Uterus (tissue), 4 donors: ENCODE measurements around the gene CSNK1E. TPM values are rescaled to one million over a fixed set of nuclear protein-coding genes. Genes with fewer than 3 reads are reported as not detected.

Experiments used
- DNase-seq, 2 donors: peaks; one replicate each; pipeline ENCODE4 v3.0.0-alpha.2; 2019 to 2020
- H3K27ac ChIP-seq, 2 donors: fragments of 200-600 bp; sonication (generic); 1 replicate in 1 of 2; 2 replicates in 1 of 2; pipeline ENCODE4 v1.5.1; 2016 to 2018
- H3K27me3 ChIP-seq, 2 donors: fragments of 200-600 bp; sonication (generic); one replicate each; pipeline ENCODE4 v1.5.1; 2018 to 2019; ENCODE audit warnings: control low read depth in 1 of 2
- H3K36me3 ChIP-seq, 2 donors: fragments of 200-600 bp; sonication (generic); one replicate each; pipeline ENCODE4 v1.5.1; 2019; ENCODE audit warnings: control low read depth in 1 of 2
- H3K4me1 ChIP-seq, 2 donors: fragments of 200-600 bp; sonication (generic); one replicate each; pipeline ENCODE4 v1.5.1; 2018 to 2019; ENCODE audit warnings: control low read depth in 1 of 2
- H3K4me3 ChIP-seq, 2 donors: fragments of 200-600 bp; sonication (generic); 1 replicate in 1 of 2; 2 replicates in 1 of 2; pipeline ENCODE4 v1.5.1; 2018 to 2019; ENCODE audit warnings: mild to moderate bottlenecking in 1 of 2
- H3K9me3 ChIP-seq, 2 donors: fragments of 200-600 bp; sonication (generic); one replicate each; pipeline ENCODE4 v1.5.1; 2019; ENCODE audit warnings: control low read depth in 1 of 2
- POLR2A ChIP-seq, 2 donors: fragments of 450-650 bp; IDR thresholded peaks; one replicate each; pipeline ENCODE4 v1.6.1; 2016; ENCODE audit warnings: antibody characterized with exemption in 2 of 2, mild to moderate bottlenecking in 1 of 2, moderate library complexity in 1 of 2
- intact Hi-C: fragments of 100-400 bp; cut with DNase I; formaldehyde crosslinking; loops from one replicate; pipeline ENCODE4 v1.15.1; 2023; ENCODE audit warnings: low total_unique reads
- total RNA-seq, 4 donors: library from RNA; depleted of rRNA in 3 of 4; stranded (reverse); fragments of >200 nt in 3 of 4; gene quantifications; one replicate each; pipeline versions ENCODE4 v1.1.0 to v1.2.4, GENCODE V29; 2014 to 2023
- TF ChIP-seq, protein P1 (sequence below), 4 experiments: fragments of 200-600 bp in 2 of 4; fragments of 450-650 bp in 2 of 4; sonication (generic) in 2 of 4; IDR thresholded peaks; one replicate each; pipeline ENCODE4 v1.5.1; 2016 to 2019; ENCODE audit warnings: antibody characterized with exemption in 4 of 4, mild to moderate bottlenecking in 2 of 4, moderate library complexity in 1 of 4
- donor health status: DM: yes; HTN: yes; CAD: no.

CSNK1E gene
- total RNA-seq, 4 donors from 2014 or later, result 22.1 to 171 (median 100) TPM

DNA sequence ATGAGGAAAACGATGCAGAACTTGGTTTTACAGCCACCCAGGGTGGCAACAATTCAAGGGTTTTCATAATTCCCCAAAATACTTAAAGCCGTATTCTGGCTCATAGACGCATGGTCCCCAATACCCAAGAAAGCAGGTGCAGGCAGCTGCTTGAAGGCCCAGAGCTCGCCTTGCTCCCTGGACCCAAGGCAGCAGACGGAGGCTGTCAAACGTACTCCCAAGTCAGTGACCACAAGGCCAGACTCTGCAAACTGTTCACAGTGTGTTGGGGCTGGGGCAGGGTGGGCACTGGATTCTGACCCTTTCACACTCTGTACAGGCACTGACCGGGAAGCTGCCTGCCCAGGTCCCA, 65.9 kb downstream of the CSNK1E start:
- Histone ChIP-seq H3K9me3 (no peaks in the 10 kb centered on the region), H3K27ac (no peak overlapping the region), H3K27me3 (no peaks in the 10 kb centered on the region), H3K4me3 (no peak overlapping the region), H3K4me1 (no peaks in the 10 kb centered on the region), H3K36me3 (no peaks in the 10 kb centered on the region)
- TF ChIP-seq, protein P1, sequence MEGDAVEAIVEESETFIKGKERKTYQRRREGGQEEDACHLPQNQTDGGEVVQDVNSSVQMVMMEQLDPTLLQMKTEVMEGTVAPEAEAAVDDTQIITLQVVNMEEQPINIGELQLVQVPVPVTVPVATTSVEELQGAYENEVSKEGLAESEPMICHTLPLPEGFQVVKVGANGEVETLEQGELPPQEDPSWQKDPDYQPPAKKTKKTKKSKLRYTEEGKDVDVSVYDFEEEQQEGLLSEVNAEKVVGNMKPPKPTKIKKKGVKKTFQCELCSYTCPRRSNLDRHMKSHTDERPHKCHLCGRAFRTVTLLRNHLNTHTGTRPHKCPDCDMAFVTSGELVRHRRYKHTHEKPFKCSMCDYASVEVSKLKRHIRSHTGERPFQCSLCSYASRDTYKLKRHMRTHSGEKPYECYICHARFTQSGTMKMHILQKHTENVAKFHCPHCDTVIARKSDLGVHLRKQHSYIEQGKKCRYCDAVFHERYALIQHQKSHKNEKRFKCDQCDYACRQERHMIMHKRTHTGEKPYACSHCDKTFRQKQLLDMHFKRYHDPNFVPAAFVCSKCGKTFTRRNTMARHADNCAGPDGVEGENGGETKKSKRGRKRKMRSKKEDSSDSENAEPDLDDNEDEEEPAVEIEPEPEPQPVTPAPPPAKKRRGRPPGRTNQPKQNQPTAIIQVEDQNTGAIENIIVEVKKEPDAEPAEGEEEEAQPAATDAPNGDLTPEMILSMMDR (IDR thresholded peaks at IDR 0.05), result no peak
- TF ChIP-seq POLR2A (IDR thresholded peaks at IDR 0.05), result no peak
- intact Hi-C loops, result no loop called here
- DNase-seq, result no peak

DNA sequence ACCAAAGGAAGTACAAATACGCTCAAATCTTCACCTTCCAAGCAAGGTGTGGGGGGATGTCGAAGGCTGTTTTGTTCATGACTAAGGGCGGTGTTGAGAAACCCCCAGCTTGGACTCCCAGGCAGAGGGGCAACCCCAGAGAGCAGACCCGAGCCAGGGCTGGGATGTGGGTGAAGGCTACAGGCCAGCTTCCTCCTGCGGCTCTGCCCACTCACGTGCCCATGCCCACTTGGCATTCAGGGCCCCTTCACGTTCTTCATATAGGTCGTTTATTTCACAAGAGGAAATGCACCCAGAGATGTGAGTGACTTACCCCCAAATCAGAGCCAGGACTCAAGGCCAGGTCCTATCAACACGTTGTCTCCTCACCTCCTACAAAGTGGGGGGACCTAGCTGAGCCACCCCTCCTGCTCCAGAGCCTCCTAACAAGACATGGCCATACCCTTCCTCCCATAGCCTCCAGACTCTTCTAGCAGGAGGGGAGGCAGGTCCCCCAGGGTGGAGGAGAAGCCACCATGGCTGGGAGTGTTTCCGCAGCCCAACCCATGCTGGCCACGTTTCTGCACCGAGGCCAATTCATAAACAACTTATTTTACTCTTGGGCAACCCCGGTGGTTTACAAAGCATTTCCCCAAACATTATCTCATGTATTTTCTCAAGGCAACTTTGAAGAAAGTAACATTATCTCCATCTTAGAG, 66.4 kb downstream of the CSNK1E start:
- no peaks in the 10 kb centered on the region for H3K9me3 ChIP-seq
- DNase-seq, result no peak
- peak overlapping the region in 1 of 2 donors; percentile 10 for H3K27ac ChIP-seq
- H3K36me3 ChIP-seq, result no peaks in the 10 kb centered on the region
- H3K4me1 ChIP-seq, result no peaks in the 10 kb centered on the region
- no peaks in the 10 kb centered on the region for H3K27me3 ChIP-seq
- intact Hi-C loops, result no loop called here
- H3K4me3 ChIP-seq, result no peak overlapping the region
- TF ChIP-seq POLR2A (IDR thresholded peaks at IDR 0.05), result no peak
- TF ChIP-seq, protein P1 (IDR thresholded peaks at IDR 0.05), result no peak

DNA sequence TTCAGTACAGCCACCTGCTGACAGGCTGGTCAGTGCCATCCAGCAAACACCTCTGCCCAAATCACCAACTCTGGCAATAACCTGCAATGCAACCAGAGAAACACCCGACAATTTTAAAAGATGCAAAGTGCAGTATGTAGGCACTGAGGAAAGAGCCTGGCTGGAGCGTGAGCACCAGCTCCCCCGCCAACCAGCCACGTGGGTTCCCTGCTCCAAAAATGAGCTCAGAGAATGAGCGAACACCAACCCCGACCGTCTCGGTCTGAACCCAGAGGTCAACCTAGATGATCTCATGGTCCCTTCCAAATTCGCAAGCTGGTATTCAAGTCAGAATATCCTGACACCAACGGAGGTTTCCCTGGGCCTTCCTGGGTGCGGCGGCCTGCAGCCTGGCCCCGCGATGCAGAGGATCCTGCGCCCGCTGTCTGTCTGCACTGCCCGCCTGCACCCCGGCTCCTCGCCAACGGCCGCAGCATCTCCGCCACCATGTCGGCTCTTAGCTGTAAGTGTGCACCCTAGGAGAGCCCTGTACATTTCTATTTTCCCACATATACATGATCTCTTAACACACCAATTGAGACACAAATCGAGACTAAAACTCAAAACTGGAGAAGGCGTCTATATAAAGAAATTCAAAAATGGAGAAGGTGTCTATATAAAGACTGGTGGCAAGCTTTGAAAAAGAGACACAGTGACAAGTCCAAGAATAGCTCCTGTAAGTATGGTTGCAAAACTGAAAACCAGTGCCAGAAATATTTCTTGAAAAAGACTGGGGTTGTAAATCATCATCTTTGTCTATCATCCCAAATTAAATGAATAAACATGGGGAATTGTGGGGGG, 67.2 kb downstream of the CSNK1E start:
- intact Hi-C loops, result no loop called here
- Histone ChIP-seq H3K27ac (peak overlapping the region in 1 of 2 donors; percentile 10), H3K9me3 (no peaks in the 10 kb centered on the region), H3K27me3 (no peaks in the 10 kb centered on the region), H3K4me3 (no peak overlapping the region), H3K4me1 (no peaks in the 10 kb centered on the region), H3K36me3 (no peaks in the 10 kb centered on the region)
- TF ChIP-seq, protein P1 (IDR thresholded peaks at IDR 0.05), result no peak
- TF ChIP-seq POLR2A (IDR thresholded peaks at IDR 0.05), result no peak
- no peak for DNase-seq

DNA sequence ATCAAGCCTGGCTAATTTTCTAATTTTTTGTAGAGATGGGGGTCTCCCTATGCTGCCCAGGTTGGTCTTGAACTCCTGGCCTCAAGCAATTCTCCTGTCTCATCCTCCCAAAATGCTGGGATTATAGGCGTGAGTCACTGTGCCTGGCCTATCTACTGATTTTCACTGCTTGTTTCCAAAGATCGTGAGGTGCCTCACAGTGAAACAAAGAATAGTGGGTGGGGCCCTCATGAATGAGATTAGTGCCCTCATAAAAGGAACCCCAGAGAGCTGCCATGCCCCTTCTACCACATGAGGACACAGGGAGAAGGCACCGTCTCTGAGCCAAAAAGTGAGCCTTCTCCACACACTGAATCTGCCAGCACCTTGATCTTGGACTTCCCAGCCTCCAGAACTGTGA, 67.9 kb downstream of the CSNK1E start:
- TF ChIP-seq, protein P1 (IDR thresholded peaks at IDR 0.05), result no peak
- no peak for TF ChIP-seq POLR2A (IDR thresholded peaks at IDR 0.05)
- DNase-seq, result no peak
- no peaks in the 10 kb centered on the region for H3K9me3 ChIP-seq
- no peak overlapping the region for H3K27ac ChIP-seq
- no peaks in the 10 kb centered on the region for H3K4me1 ChIP-seq
- intact Hi-C loops, result no loop called here
- no peaks in the 10 kb centered on the region for H3K27me3 ChIP-seq
- no peaks in the 10 kb centered on the region for H3K36me3 ChIP-seq
- no peak overlapping the region for H3K4me3 ChIP-seq

DNA sequence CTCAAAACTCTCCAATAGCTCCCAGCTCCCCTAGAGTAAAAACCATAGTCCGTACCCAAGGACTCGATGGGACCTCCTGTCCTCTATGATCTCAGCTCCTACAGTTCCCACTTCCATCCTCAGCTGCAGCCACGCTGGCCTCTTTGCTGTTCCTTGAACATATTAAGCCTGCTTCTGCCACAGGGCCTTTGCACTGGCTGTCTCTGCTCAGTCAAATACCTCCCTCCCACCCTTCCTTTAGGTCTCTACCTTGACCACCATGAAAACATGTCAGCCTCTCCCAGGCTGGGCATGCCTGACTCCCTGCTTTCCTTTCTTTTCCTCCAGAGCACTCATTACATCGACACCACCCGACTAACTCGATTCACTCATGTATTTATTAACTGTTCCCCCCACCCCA, 69.0 kb downstream of the CSNK1E start:
- no peaks in the 10 kb centered on the region for H3K27me3 ChIP-seq
- H3K4me1 ChIP-seq, result no peaks in the 10 kb centered on the region
- H3K4me3 ChIP-seq, result no peak overlapping the region
- no peaks in the 10 kb centered on the region for H3K9me3 ChIP-seq
- H3K36me3 ChIP-seq, result no peaks in the 10 kb centered on the region
- H3K27ac ChIP-seq, result no peak overlapping the region
- no peak for TF ChIP-seq POLR2A (IDR thresholded peaks at IDR 0.05)
- TF ChIP-seq, protein P1 (IDR thresholded peaks at IDR 0.05), result no peak
- intact Hi-C loops, result no loop called here
- DNase-seq, result no peak
